Endometrial microvascular endothelial cells (primary cell): Measurements from ENCODE around the gene KRTDAP. TPM values are rescaled to one million over a fixed set of nuclear protein-coding genes. Genes with fewer than 3 reads are reported as not detected.

Source experiments
- in situ Hi-C: cut with HindIII; loops from 2 replicates; pipeline ENCODE4 v1.10.0; 2017; ENCODE audit warnings: low sequenced_read_pairs, low pct_unique_long_range_greater_than_20kb; ENCODE audit errors: inconsistent ontology term
- total RNA-seq: library from RNA; depleted of rRNA; stranded (reverse); fragments of >200 nt; gene quantifications from one replicate; pipeline ENCODE4 v1.2.3, GENCODE V29; 2015; ENCODE audit errors: inconsistent ontology term

The KRTDAP gene, protein sequence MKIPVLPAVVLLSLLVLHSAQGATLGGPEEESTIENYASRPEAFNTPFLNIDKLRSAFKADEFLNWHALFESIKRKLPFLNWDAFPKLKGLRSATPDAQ
- not detected for total RNA-seq

DNA sequence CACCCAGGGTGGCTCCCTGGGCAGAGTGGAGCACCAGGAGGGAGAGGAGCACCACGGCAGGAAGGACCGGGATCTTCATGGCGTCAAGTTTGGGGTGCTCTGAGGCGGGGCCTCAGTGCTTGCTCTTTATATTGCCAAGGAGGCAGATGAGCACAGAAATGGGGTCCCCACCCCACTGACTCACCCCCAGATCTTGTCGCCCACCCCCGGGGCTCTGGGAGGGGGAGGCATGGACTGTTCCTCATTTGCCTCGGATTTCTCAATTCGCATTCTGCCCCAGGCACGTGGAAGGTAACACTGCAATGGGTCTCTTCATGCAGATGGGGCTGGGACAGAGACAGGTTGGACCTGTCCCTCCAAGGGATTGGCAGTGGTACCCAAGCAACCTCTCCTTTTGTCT, at the start of gene KRTDAP:
Gene KRTDAP (minus strand): TSS at position 101 of the 400 bp plus-strand sequence. CDS start 22 bp downstream, at position 79.
- in situ Hi-C loops, result no loop called here

DNA sequence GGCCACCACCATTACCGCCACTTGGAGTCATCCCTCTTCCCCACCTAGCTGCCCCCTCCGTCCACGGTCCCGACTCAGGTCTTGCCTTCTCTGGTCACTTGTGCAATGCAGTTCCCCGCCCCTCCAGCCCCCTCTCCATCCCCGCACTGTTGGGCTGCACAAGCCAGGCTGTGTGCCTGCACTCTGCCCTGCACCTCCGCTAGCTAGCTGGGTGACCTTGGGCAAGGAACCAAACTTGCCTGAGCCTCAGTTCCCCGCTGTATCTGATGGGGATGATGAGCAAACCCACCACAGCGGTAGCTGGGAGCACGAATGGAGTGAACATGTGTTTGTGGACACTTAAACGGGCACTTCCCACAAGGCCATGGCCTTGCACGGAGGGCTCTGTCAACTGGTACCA, 49.6 kb upstream of the KRTDAP start:
- in situ Hi-C loops, result no loop called here

DNA sequence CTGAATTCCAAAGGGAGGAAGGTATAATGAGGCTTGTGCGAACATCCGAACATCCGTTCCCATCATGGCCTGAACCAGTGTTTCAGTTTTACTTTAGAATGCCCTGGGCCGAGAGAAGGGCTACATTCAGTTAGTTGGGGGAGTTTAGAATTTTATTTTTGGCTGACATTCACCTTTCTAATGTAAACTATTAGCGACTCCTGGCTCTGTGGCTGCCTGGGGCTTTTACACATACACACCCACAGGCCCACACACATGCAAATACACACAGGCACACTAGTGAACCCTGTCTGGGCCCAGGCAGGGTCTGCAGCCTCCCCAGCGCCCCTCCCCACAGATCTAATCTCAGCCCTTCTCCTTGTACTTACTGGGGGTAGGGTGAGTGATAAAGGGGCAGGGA, 49.0 kb upstream of the KRTDAP start:
- in situ Hi-C loops, result no loop called here

DNA sequence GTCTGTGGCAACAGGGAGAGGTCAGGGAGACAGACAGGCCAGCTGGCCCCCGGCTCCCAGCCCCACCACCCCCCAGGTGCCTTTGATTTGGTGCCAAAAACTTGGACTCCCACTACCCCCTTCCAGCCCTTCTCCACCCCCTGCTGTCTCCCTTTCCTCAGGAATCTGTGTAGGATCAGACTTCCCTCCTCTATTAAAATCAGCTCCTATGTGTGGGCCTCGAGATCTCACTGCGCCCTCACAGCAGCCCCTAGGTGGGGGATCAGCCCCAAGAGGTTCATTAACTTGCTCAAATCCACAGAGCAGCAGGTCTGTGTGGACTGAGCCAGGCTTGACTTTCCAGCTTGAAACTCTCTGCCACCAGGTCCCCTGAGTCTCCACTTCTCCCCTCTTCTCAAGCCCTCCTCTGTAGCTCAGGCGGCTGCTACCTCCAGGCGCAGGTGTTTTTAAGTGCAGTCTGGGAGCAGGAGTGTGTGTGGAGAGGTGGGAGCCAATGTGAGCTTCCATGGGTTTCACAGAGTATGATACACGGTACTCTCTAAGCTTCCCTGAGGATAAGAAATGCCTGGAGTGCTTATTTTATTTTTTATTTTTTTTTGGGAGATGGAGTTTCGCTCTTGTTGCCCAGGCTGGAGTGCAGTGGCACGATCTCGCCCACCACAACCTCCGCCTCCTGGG, 44.7 kb upstream of the KRTDAP start:
- in situ Hi-C loops, result no loop called here

DNA sequence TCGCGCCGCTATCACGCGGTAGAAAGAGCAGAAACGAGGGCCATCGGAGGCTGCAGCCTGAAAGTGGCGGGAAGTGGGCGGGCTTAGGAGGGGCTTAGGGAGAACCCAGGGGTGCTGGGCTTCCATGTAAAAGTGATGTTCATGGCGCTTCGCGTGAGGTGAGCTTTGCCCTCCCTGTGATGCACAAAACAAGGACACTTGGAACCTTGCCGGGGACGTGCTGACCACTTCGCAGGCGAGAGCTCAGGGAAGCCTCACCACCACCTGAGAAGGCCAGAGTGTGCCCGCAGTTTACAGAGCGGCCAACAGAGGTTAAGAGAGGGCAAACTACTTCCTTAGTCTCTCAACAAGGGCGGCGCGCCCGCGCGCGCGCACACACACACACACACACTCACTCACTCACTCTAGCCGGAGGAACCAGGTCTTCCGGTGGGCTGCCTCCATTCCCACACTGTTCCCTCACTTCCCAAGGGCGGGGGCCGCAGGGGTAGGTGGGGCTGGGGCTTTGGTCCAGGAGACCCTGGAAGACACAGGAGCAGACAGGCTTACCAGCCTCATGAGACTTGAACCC, 43.6 kb upstream of the KRTDAP start:
- in situ Hi-C loops, result no loop called here

DNA sequence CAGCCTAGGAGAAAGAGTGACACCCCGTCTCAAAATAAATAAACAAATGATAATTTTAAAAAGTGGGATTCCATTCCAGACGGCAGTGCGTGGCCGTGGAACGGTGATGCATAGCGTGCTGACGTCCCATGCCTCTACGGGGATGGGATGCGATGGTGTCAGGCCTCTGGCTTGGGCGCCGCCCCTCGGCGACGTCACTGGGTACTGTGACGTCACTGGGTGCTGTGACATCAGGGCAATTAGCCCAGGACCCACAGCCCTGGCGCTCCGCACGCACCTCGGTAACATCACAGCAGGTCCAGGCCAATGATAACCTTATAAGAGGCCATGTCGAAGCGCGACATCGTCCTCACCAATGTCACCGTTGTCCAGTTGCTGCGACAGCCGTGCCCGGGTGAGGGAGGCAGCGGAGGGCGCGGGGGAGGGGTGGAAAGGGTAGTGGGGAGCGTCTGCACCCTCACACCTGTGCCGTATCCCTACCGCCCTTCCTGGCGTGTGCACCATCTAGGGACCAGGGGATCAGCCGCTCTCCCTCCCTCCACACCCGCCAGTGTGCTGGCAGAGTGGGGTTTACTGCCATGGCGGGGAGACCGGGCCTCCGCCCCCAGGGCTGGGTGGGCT, 43.0 kb upstream of the KRTDAP start, which contains the start of gene GAPDHS:
Gene GAPDHS (plus strand): TSS at position 256 of the 621 bp plus-strand sequence. CDS start 72 bp downstream, at position 328.
- in situ Hi-C loops, result no loop called here

DNA sequence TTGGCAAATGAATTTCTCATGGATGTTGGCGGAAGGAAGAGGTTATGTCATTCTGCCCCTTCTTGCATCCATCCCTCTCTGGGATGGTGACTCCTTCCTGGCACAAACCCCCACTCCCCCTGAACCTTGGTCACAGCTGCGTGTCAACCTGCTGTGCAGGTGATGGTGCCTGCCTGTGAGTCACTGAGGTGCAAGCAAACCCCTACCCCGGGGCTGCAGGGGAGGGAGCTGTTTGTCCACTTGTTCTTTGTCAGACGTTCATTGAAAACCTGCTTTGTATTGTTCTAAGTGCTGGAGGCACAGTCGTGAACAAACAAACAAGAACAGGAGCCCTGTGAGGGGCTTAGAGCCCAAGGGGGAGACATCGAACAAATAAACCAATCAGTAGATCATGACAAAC, 41.0 kb upstream of the KRTDAP start:
- in situ Hi-C loops, result no loop called here

DNA sequence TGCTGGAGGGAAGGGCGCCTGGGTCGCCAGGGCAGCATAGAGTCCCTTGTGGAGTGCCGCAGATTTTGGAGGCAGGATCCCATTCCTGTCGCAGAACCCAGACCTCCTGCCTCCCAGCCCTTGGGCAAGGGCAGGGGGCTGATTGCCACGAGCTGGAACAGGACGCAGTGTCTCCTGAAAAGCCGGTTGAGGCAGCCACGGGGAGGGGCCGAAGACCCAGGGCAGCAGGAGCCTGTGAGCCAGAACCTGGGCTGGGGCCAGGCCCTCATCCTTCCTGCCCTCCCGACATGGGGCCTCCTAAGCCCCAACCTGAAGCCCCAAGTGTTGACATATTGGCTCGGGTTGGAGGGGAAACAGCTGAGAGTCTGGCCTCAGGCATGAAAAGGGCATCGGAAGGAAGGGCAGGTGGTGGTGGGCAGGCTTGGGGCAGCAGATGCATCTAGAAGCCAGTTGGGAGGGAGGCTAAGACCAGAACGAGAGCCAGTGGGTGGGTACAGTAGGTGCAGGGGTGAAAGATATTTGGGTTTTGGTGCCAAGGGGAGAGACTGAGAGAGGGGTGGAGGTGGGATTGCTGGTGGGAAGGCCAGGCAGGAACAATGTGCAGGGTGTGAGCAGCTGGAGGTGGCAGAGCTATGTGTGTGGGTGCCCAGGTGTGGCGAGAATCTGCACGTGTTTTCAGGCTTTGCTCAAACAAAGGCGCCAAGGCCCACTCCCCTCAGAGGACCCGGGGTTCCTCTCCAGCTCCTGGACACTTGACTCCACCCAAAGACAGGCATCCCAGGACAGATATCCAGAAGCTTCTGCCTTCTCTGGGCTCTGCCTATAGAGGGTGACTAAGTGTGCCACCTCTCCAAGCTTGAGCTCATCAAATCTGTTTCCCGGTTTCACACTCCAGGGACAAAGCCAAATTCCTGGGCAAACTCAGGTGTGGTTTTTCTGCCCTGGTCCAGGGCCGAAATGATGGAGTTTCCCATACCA, 39.3 kb upstream of the KRTDAP start:
- in situ Hi-C loops, result no loop called here

DNA sequence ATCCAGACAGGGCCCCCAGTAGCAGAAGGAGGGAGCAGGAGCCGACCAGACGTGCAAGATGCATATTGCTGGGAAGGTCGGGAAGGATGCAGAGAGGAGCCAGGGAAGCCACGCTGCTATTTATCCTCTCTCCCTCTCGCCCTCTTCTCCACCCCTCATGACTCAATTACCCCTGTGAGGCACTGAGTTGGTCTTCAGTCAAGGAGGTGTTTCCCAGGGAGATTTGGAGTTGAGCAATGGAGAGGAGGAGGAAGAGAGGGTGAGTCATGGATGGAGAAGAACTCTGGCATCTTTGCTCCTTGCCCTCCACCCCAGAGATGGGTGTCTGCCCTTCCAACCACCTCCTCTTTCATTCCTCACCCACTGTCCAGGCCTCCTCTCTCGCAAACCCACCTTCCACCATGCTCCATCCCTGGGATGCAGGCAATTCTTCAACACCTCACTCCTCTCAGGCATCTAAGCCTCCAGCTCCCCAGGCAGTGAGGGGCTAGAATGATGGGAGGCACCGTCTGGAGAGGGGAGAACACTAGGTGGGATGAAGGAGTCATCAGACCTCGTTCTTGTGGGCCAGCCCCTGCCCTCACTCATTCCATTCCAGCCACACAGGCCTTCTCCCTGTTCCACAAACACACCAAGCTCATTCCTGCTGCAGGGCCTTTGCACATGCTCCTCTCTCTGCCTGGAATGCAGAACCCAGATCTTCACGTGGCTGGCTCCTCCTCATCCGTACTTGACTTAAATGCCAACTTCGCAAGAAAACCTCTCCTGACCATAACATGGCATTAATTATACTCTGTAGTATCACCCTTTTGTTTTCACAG, 38.2 kb upstream of the KRTDAP start, which contains the start of gene SBSN:
Gene SBSN (minus strand): TSS at position 94 of the 821 bp plus-strand sequence. CDS start 30 bp downstream, at position 64.
- in situ Hi-C loops, result no loop called here

DNA sequence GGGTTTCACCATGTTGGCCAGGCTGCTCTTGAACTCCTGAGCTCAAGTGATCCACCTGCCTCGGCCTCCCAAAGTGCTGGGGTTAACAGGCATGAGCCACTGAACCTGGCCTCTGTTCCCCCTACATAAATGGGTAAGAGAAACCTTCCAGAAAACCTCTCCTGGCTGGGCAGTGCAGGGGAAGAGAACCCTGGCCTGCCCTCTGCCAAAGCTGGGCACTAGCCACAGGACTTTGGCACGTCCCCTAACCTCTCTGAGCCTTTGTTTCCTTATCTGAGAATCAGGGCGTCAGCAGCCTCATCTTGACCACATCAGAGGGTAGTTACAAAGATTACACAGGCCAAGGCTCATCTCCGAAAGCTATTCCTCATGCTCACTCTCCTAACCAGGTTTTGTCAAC, 35.6 kb upstream of the KRTDAP start:
- in situ Hi-C loops, result no loop called here

DNA sequence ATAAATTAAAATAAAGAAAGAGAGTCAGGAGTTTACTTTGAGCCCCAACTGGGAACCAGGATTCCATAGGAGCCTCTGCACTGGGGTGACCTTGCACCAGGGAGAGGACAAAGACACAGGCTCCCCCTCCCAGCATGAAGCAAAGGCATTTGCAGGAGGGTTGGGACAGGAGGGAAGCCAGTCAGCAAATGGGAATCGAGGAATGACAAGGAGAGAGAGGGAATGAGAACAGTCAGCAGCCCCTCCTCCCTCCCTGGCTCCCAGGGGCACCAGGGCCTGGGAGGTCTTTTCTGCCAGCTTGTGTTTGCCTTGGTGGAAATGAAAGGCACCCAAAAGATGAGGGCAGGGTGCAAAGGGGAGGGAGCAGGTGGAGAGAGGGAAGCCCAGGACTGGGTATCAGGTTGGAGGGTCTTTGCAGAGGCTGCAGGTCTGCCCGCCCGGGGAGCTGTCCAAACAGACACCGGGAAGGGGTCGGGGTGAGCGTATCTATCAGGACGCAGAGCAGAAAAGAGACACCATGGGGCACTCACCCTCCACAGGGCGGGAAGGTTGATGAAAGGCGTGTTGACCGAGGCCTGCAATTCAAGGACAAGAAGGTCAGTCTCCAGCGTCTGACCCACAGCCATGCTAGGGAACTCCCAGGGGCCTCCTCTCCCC, 34.0 kb upstream of the KRTDAP start:
- in situ Hi-C loops, result no loop called here

DNA sequence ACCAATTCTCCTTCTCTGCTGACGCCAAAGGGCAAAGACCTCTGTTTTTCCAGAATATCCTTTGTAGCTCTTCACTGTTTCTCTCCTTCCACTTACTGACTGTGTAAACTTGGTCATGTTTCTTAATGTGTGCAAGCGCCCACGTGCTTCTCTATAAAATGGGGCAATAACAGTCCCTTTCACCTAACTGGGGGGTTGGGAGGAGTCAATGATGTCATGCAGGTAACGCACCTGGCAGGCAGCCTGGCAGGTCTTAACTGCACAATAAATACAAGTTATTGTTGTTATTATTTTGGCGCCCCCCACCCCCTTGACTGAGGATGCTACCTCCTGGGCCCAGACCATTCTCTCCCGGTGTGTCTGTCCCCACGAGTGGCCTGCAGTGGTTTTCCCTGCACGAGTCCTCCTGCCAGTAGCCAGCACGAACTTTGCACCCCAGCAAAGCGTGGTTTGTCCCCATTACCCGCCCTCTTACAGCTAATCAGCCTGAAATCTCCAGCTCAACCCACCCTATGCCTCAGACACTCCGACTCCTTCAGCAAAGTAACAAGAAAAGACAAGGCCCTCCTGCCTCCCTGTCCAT, 32.6 kb upstream of the KRTDAP start:
- in situ Hi-C loops, result no loop called here

DNA sequence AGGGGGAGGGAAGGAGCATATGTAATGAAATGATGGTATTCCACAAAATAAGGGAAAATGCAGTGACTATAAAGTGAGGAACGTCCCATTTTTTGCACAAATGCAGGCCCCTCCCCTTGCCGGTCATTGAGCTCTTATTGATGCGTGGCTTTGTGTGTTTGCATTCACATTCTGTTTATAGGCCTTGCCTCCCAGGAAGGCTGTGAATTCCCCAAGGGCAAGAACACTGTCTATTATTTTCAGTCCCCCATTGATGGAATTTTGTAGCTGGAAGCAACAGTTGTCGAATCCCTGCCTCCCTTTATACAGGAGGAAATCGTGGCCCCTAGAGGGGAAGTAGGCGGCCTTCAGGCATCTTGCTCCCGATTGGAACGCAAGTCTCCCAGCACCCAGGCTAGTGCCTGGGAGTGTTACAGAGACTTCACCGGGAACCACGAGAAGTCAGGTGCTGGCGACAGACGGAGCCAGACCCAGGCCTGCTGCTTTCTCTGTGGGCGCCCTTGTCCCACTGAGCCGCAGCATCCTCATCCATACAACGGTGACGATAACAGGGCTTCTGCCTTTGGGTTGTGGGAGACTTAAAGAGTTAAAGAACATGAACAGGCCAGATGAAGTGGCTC, 31.0 kb upstream of the KRTDAP start:
- in situ Hi-C loops, result no loop called here

DNA sequence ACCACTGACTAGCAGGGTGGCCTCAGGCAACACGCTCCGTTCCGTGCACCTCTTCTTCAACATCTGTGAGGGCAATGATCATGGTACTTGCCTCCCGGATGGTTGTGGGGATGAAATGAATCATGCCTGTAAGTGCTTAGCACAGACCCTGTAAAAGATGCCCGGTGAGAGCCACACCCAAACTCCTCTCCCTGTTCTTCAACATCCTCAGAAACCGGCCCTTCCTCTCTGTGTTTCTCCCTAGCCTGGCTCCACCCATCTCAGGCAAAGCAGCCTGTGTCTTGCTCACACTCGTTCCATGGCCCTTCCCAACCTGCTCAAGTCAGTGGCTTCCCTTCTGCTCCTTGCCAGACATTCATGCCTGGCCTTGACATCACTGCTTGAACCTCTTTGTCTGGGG, 29.0 kb upstream of the KRTDAP start:
- in situ Hi-C loops, result no loop called here

DNA sequence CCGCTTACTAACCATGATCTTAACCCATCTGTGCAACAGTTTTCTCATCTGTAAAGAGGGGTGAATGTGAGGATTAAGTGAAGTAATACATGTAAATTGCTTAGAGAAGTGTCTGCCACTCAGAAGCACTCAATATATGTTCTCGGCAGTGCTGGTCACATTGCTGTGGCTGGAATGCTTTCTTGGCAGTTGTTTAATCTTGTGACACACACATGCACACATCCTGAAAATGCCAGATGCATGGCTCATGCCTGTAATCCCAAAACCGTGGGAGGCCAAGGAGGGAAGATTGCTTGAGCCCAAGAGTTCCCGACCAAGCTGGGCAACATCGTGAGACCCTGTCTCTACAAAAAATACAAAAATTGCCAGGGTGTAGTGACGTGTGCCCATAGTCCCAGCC, 28.0 kb upstream of the KRTDAP start:
- in situ Hi-C loops, result no loop called here

DNA sequence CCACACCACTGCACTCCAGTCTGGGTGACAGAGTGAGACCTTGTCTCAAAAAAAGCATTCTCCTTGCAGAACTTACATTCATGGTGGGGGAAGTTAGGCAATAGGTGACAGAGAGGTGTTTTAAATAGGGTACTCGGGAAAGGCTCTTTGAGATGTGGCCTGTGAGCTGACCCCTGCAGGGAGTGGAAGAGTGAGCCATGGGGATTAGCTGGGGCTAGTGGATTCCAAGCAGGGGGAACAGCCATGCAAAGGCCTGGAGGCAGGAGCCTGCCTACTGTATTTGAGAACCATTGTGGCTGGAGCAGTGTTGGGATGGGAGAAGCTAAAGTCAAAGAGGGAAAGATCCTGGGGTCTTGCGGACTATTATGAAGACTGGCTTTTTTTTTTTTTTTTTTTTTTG, 27.1 kb upstream of the KRTDAP start:
- in situ Hi-C loops, result no loop called here

DNA sequence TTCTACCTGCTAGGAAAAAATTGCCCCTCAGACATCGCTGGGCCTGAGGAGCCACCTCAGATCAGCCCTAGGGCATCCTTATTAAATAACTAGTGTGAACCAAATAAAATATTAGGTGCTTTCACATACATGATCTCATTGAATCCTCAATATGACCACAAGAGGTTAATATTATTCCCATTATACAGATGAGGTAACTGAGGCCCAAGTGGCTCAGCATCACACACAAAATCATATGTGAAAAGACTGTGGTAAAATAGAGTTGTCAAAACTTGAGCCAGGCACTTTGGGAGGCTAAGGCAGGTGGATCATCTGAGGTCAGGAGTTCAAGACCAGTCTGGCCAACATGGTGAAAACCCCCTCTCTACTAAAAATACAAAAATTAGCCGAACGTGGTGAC, 26.0 kb upstream of the KRTDAP start:
- in situ Hi-C loops, result no loop called here
